Ectodermal cell (in vitro differentiated cells): ENCODE data around the gene TRAF3IP3.
"Not testable (repeated sequence)": the region's sequence is repeated elsewhere in the genome, so short reads cannot be mapped to it uniquely, and the experiment has no call there.

Experiments used
- H3K27ac ChIP-seq: 2 replicates; pipeline ENCODE4 v1.7.0; 2013; ENCODE audit warnings: mild to moderate bottlenecking, low read depth, low read length; ENCODE audit not compliant: insufficient read depth, poor library complexity, severe bottlenecking
- H3K27me3 ChIP-seq: 2 replicates; pipeline ENCODE4 v1.7.0; 2013; ENCODE audit warnings: mild to moderate bottlenecking, low read length; ENCODE audit not compliant: insufficient read depth, control insufficient read depth, poor library complexity, severe bottlenecking
- H3K36me3 ChIP-seq: one replicate; pipeline ENCODE4 v1.7.0; 2013; ENCODE audit warnings: low read length; ENCODE audit not compliant: control insufficient read depth, insufficient read depth
- H3K4me1 ChIP-seq: one replicate; pipeline ENCODE4 v1.7.0; 2013; ENCODE audit warnings: low read length; ENCODE audit not compliant: control insufficient read depth, insufficient read depth
- H3K4me3 ChIP-seq: 2 replicates; pipeline ENCODE4 v1.7.0; 2013; ENCODE audit warnings: low read depth, low read length, control low read depth; ENCODE audit not compliant: insufficient read depth
- H3K9me3 ChIP-seq: 2 replicates; pipeline ENCODE4 v1.7.0; 2013; ENCODE audit warnings: mild to moderate bottlenecking, low read length, moderate library complexity; ENCODE audit not compliant: control insufficient read depth
- WGBS, 2 experiments: methylation state at CpG; one replicate each; pipeline ENCODE4 v1.1.7; 2013; ENCODE audit warnings: missing lambda C conversion rate in 2 of 2; 5-methylcytosine and 5-hydroxymethylcytosine counted together

Gene TRAF3IP3

DNA sequence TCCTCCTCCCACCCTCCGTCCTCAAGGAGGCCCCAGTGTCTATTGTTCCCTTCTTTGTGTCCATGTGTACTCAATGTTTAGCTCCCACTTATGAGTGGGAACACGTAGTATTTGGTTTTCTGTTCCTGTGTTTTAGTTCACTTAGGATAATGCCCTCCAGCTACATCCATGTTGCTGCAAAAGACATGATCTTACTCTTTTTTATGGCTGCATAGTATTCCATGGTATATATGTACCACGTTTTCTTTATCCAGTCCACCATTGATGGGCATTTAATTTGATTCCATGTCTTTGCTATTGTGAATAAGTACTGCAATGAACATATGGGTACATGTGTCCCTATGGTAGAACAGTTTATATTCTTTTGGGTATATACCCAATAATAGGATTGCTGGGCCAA, 37.9 kb downstream of the TRAF3IP3 start:
- H3K4me1 ChIP-seq, H3K9me3 ChIP-seq, H3K36me3 ChIP-seq, H3K27ac ChIP-seq, H3K4me3 ChIP-seq: not testable (repeated sequence)
- peaks cover 53% of the 10 kb centered on the region for H3K27me3 ChIP-seq
- 81 to 92% methylated on average over 3 of the region's 3 CpGs for WGBS, 2 experiments

DNA sequence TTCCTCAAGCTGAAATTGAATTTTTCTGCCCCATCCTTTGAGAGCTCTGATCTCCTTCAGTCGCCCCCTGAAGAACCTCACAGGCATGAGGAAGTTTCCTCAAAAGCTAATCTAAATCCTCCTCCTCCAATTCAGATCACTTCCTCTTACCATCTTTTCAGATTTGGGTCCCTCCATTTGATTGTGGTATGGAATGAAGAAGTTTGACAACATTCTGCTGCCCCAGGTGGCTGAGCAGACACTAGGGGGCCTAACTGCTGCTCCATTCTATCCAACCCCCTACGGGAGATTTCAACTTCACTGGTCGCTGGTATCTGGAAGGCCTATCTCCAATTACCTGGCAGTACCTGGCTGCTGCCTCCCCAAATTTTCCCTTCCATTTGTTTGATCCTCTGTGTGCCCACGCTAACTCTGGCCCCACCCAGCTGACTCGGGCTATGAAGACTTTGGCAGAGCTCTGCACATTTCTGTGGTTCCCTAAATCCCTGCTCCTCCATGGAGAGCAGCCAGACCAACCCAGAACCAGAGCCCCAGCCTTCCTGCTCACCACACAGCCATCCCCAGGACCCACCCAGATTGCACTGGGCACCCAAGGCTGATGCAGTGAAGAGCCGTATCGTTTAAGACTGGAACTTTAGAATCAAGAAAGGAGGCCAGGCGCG, 42.3 kb downstream of the TRAF3IP3 start:
- no peaks in the 10 kb centered on the region for H3K36me3 ChIP-seq
- no peaks in the 10 kb centered on the region for H3K4me1 ChIP-seq
- WGBS, 2 experiments = 81 to 82% methylated on average over 9 of the region's 9 CpGs
- no peaks in the 10 kb centered on the region for H3K9me3 ChIP-seq
- peaks cover 23% of the 10 kb centered on the region for H3K27me3 ChIP-seq
- no peak overlapping the region for H3K27ac ChIP-seq
- no peak overlapping the region for H3K4me3 ChIP-seq

DNA sequence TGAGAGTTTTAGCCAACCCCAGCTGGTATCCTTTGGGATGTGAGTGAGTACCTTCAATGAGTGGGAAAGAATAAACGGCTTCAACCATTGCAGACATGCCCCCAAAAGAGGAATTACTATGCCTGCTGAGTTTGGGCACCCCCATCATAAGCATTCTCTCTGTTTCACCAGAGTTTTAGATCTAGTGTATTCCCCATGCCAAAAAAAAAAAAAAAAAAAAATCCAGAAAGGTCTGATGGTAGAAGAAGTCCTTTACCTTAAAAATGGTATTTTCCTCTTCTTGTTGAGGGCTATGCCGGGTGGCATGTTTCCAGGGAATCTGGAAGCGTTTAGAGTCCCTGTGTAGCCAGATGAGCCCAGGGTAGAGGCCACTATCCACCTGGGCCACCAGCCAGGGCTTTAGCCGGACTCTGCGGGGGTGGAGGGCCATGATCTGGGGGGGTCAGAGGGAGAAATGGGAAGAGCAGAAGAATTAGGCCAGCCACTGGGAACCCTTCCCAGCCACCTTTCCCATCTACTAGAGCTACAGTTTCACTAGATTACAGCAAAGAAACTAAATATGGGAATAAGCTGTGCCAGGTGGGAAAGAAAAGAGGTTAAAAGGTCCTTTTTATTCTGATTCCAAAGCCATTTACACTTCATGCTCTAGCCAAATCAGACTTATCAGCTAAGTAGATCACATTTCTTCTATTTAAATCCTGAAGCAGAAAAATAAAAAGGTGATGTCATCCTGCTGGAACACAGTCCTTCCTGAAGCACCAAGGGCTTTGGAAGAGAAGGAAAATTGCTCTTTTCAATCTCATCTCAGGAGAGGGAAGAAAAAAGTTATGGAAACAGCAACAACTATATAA, 45.4 kb downstream of the TRAF3IP3 start:
- Histone ChIP-seq H3K27ac (no peak overlapping the region), H3K9me3 (no peaks in the 10 kb centered on the region), H3K4me3 (no peak overlapping the region), H3K4me1 (no peaks in the 10 kb centered on the region), H3K27me3 (peaks cover 43% of the 10 kb centered on the region), H3K36me3 (no peaks in the 10 kb centered on the region)
- WGBS, 2 experiments = 88 to 93% methylated on average over 5 of the region's 5 CpGs

DNA sequence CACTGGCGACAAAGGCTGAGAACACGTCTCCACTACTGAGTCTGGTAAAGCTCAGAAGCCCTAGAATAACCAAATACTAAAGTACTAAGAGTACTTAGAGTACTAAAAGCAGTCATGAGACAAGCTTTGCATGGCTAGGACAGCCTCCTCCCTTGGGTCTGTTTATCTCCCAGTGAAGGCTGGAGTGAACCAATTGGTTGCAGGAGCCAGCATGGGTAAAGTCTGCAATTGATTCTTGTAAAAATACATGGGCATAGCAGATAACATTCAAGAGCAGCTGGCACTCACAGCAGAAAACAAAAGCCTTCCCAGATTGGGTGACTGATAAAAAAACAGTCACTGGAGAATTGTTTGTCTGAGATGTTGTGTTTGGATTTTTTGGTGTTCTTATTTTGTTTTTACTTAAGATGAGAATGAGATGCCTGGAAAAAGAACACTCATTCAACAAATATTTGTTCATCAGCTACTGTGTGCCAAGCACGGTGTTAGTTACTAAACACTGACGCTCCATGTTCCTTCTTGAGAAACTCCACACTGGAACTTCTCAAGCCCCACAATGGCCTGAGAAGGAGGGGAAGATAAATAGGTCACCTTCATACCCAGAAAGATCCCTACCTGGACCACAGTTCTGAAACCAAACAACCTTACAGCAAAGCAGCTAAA, 46.4 kb downstream of the TRAF3IP3 start:
- 78 to 92% methylated on average over 4 of the region's 4 CpGs for WGBS, 2 experiments

DNA sequence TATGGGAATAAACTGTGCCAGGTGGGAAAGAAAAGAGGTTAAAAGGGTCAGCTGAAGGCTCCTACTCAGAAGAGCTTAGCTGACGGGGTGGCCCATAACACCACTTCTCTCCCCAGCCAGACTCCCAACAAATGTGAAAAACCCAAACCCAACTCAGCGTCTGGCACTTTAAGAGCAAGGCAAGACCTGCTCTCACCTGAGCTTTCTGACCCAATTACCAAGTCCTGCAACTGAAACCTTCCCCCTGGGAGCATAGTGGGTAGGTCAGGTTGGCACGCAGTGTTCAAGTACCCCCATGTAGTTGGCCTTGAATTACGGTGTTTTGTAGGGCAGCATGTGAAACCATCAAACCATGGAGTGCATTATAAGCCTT, 46.9 kb downstream of the TRAF3IP3 start:
- 86 to 90% methylated on average over 4 of the region's 4 CpGs for WGBS, 2 experiments

More for the DNA sequence above, 46.4 kb downstream of the TRAF3IP3 start:
- Histone ChIP-seq H3K27ac (no peak overlapping the region), H3K4me1 (no peaks in the 10 kb centered on the region), H3K36me3 (no peaks in the 10 kb centered on the region), H3K9me3 (no peaks in the 10 kb centered on the region), H3K27me3 (peaks cover 43% of the 10 kb centered on the region), H3K4me3 (no peak overlapping the region)

DNA sequence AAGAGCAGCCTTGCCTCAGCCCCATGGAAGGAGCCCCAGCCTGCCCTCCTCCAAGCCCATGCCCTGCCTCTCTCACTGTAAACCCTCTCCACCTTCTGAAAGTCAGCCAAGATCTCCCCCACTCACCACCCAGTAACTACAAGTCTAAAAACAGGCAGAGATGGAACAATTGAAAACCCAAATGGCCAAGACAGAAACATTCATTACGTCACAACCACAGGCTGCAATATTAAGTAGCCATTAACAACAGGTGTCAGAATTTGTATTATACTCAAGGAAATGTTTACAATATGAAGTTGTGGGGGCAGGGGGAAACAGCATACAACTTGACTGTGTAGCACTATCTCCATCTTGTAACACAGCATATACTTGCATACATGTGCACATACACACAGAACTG, 47.7 kb downstream of the TRAF3IP3 start:
- H3K36me3 ChIP-seq = no peaks in the 10 kb centered on the region
- no peaks in the 10 kb centered on the region for H3K9me3 ChIP-seq
- no peaks in the 10 kb centered on the region for H3K4me1 ChIP-seq
- H3K27ac ChIP-seq = no peak overlapping the region
- peaks cover 43% of the 10 kb centered on the region for H3K27me3 ChIP-seq
- no peak overlapping the region for H3K4me3 ChIP-seq
- WGBS, 2 experiments = 90 to 100% methylated on average over 1 of the region's 1 CpG

More for the DNA sequence above, 46.9 kb downstream of the TRAF3IP3 start:
- Histone ChIP-seq H3K27me3 (peaks cover 43% of the 10 kb centered on the region), H3K4me3 (no peak overlapping the region), H3K9me3 (no peaks in the 10 kb centered on the region), H3K27ac (no peak overlapping the region), H3K36me3 (no peaks in the 10 kb centered on the region), H3K4me1 (no peaks in the 10 kb centered on the region)

DNA sequence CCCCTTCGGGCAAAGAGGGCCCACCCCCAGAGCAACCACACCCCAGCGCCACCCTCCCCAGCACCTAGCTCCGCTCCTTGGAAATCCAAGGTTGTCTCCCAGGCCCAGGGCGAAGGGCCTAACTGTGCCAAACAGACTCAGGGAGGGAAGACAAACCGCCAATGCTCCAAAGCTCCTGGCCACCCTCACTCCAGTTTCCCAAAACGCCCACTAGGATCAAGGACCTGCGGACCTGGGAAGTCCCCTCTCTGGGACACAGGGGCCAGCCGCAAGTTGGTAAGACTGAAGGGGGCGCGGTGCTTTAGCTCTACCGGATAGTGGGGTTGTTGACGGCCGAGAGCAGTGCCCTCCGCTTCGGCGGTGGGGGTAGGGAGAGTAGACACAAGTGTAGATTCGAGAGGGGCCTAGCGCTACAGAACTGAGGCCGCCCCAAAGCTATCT, 49.5 kb downstream of the TRAF3IP3 start:
- no peak overlapping the region for H3K27ac ChIP-seq
- H3K4me1 ChIP-seq = no peaks in the 10 kb centered on the region
- H3K27me3 ChIP-seq = peaks cover 43% of the 10 kb centered on the region
- no peak overlapping the region for H3K4me3 ChIP-seq
- no peaks in the 10 kb centered on the region for H3K9me3 ChIP-seq
- H3K36me3 ChIP-seq = no peaks in the 10 kb centered on the region
- WGBS, 2 experiments = 69 to 86% methylated on average over 18 to 19 of the region's 19 CpGs

DNA sequence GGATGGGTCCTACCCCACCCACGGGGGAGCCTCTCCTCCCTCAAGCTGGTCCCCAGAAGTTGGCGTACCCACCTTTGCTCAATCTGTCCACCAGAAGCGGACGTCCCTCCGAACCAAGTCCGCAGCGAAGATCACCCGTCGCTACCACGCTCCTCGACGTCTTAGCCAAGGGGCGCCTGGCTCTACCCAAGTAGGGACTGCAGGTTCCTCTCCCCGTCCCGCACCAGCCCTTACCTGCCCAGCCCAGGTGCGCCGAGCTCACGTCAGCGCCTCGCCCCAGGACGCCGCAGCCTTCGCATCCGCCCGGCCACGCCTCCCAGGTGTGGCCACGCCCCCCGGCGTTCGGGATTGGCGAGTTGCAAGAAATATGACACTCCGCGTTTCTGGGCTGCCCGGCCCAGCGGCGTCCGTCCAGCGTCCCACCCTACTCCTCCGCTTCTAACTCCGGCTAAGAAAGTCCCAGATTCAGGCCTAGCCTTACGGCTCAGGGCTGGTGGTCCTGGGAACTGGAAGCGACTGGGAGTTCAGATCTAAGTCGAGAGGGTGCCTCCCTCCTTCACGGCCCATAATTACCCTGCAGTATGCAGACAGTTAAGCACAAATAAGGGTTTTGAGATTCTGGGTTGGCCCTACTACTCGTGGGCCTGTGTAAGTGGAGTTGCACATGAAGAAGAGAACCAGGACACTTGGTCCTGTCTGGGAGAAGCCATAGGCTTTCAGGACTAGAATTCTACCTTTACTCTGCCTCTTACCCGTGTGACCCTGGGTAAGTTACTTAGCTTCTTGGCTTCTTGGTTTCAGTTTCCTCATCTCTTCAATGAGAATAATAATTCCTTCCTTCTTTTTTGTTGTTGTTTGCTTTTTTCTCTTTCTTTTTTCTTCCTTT, 50.3 kb downstream of the TRAF3IP3 start, which contains the start of gene IRF6:
Gene IRF6 (minus strand): TSS at position 268 of the 886 bp plus-strand sequence. CDS start 4,729 bp downstream, outside the sequence.
- H3K27ac ChIP-seq = no peak within 1 kb of the TSS
- peak within 1 kb of the TSS; percentile 39 for H3K4me3 ChIP-seq

DNA sequence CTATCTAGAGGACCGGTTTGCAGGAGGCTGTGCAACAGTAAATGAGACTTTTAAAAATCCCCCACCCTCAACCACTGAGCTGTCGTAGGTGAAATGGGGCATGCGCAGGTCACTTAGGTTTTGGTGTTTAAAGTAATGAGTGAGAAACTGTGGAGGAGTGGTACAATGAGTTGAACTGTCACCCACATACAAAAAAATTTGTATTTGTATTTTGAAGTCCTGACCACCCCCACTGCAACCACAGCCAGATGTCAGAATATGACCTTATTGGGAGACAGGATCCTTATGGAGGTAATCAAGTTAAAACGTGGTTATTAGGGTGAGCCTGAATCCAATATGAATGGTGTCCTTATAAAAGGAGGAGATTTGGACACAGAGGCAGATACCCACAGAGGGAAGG, 51.7 kb downstream of the TRAF3IP3 start:
- Histone ChIP-seq H3K9me3 (no peaks in the 10 kb centered on the region), H3K36me3 (no peaks in the 10 kb centered on the region), H3K27me3 (peaks cover 34% of the 10 kb centered on the region), H3K4me3 (no peak overlapping the region), H3K27ac (no peak overlapping the region), H3K4me1 (no peaks in the 10 kb centered on the region)
- WGBS, 2 experiments = 89 to 90% methylated on average over 2 of the region's 4 CpGs

More for the DNA sequence above, 50.3 kb downstream of the TRAF3IP3 start, which contains the start of gene IRF6:
- WGBS, 2 experiments = 16 to 19% methylated on average over 46 of the region's 46 CpGs
- Histone ChIP-seq H3K4me1 (no peaks in the 10 kb centered on the region), H3K36me3 (no peaks in the 10 kb centered on the region), H3K27me3 (peaks cover 42% of the 10 kb centered on the region), H3K9me3 (no peaks in the 10 kb centered on the region)
